ENCODE data around the gene PCDH17.

The PCDH17 gene

GRCh38 chr13:57631596-57632275 is at the start of gene PCDH17:
Gene PCDH17 (plus strand): TSS chr13:57631744. CDS start chr13:57632547, 803 bp downstream.
- DNase-seq (ENCODE audit: low spot score) = peak; percentile 83

GRCh38 chr13:57582032-57582431 is 49.5 kb upstream of the PCDH17 start:
- DNase-seq (ENCODE audit: low spot score) = no peak

GRCh38 chr13:57583529-57583928 is 48.0 kb upstream of the PCDH17 start:
- DNase-seq (ENCODE audit: low spot score) = no peak

- DNase-seq (ENCODE audit: low spot score) = no peak
These were observed 42.9 kb upstream of the PCDH17 start for GRCh38 chr13:57588639-57589038.

GRCh38 chr13:57595775-57596174 is 35.8 kb upstream of the PCDH17 start:
- DNase-seq (ENCODE audit: low spot score) = no peak

- no peak for DNase-seq (ENCODE audit: low spot score)
These were observed 30.0 kb upstream of the PCDH17 start for GRCh38 chr13:57601536-57601935.

- no peak for DNase-seq (ENCODE audit: low spot score)
These were observed 27.1 kb upstream of the PCDH17 start for GRCh38 chr13:57604442-57604841.

GRCh38 chr13:57611969-57612368 is 19.6 kb upstream of the PCDH17 start:
- no peak for DNase-seq (ENCODE audit: low spot score)

- DNase-seq (ENCODE audit: low spot score) = no peak
These were observed 19.0 kb upstream of the PCDH17 start for GRCh38 chr13:57612568-57612967.

GRCh38 chr13:57624565-57625435 is 6.7 kb upstream of the PCDH17 start:
- DNase-seq (ENCODE audit: low spot score) = peak; percentile 77

- no peak for DNase-seq (ENCODE audit: low spot score)
These were observed 3.9 kb upstream of the PCDH17 start for GRCh38 chr13:57627663-57628062.

- peak; percentile 78 for DNase-seq (ENCODE audit: low spot score)
These were observed 2.1 kb upstream of the PCDH17 start for GRCh38 chr13:57629391-57629804.

GRCh38 chr13:57629821-57630235 is 1.7 kb upstream of the PCDH17 start:
- peak; percentile 99 for DNase-seq (ENCODE audit: low spot score)

GRCh38 chr13:57630661-57631595 is 616 bp upstream of the PCDH17 start:
- peak; percentile 87 for DNase-seq (ENCODE audit: low spot score)

- peak; percentile 62 for DNase-seq (ENCODE audit: low spot score)
These were observed 964 bp downstream of the PCDH17 start for GRCh38 chr13:57632276-57633140.

GRCh38 chr13:57633141-57633949 is 1.8 kb downstream of the PCDH17 start:
- DNase-seq (ENCODE audit: low spot score) = peak; percentile 88

GRCh38 chr13:57633950-57634838 is 2.6 kb downstream of the PCDH17 start:
- peak; percentile 71 for DNase-seq (ENCODE audit: low spot score)

GRCh38 chr13:57634839-57635165 is 3.3 kb downstream of the PCDH17 start:
- no peak for DNase-seq (ENCODE audit: low spot score)

GRCh38 chr13:57635541-57636085 is 4.1 kb downstream of the PCDH17 start:
- DNase-seq (ENCODE audit: low spot score) = no peak

Measured in globus pallidus (tissue), 1 donor.